Aorta (tissue), 5 donors: Measurements from ENCODE around the gene BLM. TPM values are rescaled to one million over a fixed set of nuclear protein-coding genes. Genes with fewer than 3 reads are reported as not detected.

Experiments
- ATAC-seq: fragments of 200-7000 bp; cut with Tn5 transposase; one replicate; pipeline ENCODE4 v1.9.1; 2022; ENCODE audit warnings: moderate library complexity; ENCODE audit not compliant: low FRiP score
- DNase-seq, 2 donors: peaks; one replicate each; pipeline ENCODE4 v3.0.0-alpha.2; 2020
- H3K27ac ChIP-seq, 2 donors: one replicate each; pipeline ENCODE4 v1.5.1; 2013; ENCODE audit warnings: low read length in 2 of 2, mild to moderate bottlenecking in 2 of 2, moderate library complexity in 2 of 2, control low read depth in 1 of 2, inconsistent platforms in 1 of 2, low read depth in 1 of 2
- H3K27me3 ChIP-seq, 2 donors: one replicate each; pipeline ENCODE4 v1.6.1; 2013; ENCODE audit warnings: control low read depth in 1 of 2, low read length in 1 of 2, mild to moderate bottlenecking in 1 of 2, moderate library complexity in 1 of 2; ENCODE audit not compliant: insufficient read depth in 2 of 2, control insufficient read depth in 1 of 2
- H3K36me3 ChIP-seq, 2 donors: one replicate each; pipeline ENCODE4 v1.6.1; 2013; ENCODE audit warnings: control low read depth in 1 of 2, low read length in 1 of 2, mild to moderate bottlenecking in 1 of 2; ENCODE audit not compliant: insufficient read depth in 2 of 2, control insufficient read depth in 1 of 2
- H3K4me1 ChIP-seq, 2 donors: one replicate each; pipeline ENCODE4 v1.6.1; 2013; ENCODE audit warnings: low read length in 2 of 2, control low read depth in 1 of 2, mild to moderate bottlenecking in 1 of 2, moderate library complexity in 1 of 2; ENCODE audit not compliant: insufficient read depth in 2 of 2, control insufficient read depth in 1 of 2
- H3K4me3 ChIP-seq, 2 donors: one replicate each; pipeline ENCODE4 v1.5.1; 2013; ENCODE audit warnings: low read length in 2 of 2, control low read depth in 1 of 2, mild to moderate bottlenecking in 1 of 2
- H3K9me3 ChIP-seq: one replicate; pipeline ENCODE4 v1.6.1; 2013; ENCODE audit warnings: mild to moderate bottlenecking, low read length; ENCODE audit not compliant: control insufficient read depth
- WGBS, 2 donors: extraction: QIAGEN DNeasy Blood & Tissue Kit; methylation state at CpG; one replicate each; pipeline ENCODE4 v1.1.7; 2013; 5-methylcytosine and 5-hydroxymethylcytosine counted together
- intact Hi-C, 2 donors: fragments of 100-400 bp; cut with DNase I; formaldehyde crosslinking; loops; one replicate each; pipeline versions ENCODE4 v1.14.2 to v1.15.0; 2022
- polyA plus RNA-seq, 2 donors: library from polyadenylated mRNA; stranded (reverse); fragments of 200-250 nt; gene quantifications; one replicate each; pipeline ENCODE4 v1.2.3, GENCODE V29; 2013
- total RNA-seq, 2 donors: library from RNA; stranded (reverse); fragmentation: NEBNext Ultra II Directional; extraction: Animal tissue kit (Norgen Biotek cat#: 25700); gene quantifications; one replicate each; pipeline ENCODE4 v1.2.1, GENCODE V29; 2021
- donor health status: healthy with polysubstance abuse.
- donor health status: Bipolar disorder and iron deficiency.
- donor health status: DM: no; HTN: no; CAD: no.
- donor health status: DM: no; HTN: no; CAD: no.
- donor health status: DM: yes; HTN: yes; CAD: no.

BLM gene
- total and polyA plus RNA-seq, 4 donors = 0.94 to 3.2 (median 1.5) TPM; not detected in 1

GRCh38 chr15:90801803-90802202, 84.7 kb downstream of the BLM start:
- no peaks in the 10 kb centered on the region for H3K36me3 ChIP-seq
- ATAC-seq (no peak), DNase-seq (no peak)
- no peak overlapping the region for H3K27ac ChIP-seq
- H3K27me3 ChIP-seq = no peaks in the 10 kb centered on the region
- H3K4me3 ChIP-seq = no peak overlapping the region
- intact Hi-C loops = loop anchor here in 1 of 2 donors (5.0 kb wide), 1 partner anchor 40 kb away; no protein-coding TSS in a partner anchor
- H3K4me1 ChIP-seq = no peaks in the 10 kb centered on the region
- 95 to 96% methylated on average over 8 of the region's 8 CpGs for WGBS, 2 donors
- peaks cover 1% of the 10 kb centered on the region for H3K9me3 ChIP-seq

- Histone ChIP-seq H3K36me3 (no peaks in the 10 kb centered on the region), H3K27me3 (no peaks in the 10 kb centered on the region), H3K9me3 (no peaks in the 10 kb centered on the region), H3K27ac (no peak overlapping the region), H3K4me3 (no peak overlapping the region), H3K4me1 (no peaks in the 10 kb centered on the region)
- no peak for ATAC-seq
- no peak for DNase-seq
- 93 to 94% methylated on average over 8 of the region's 8 CpGs for WGBS, 2 donors
- intact Hi-C loops = no loop called here
Observed at GRCh38 chr15:90807074-90807785, 90.1 kb downstream of the BLM start.

- Histone ChIP-seq H3K36me3 (no peaks in the 10 kb centered on the region), H3K27me3 (no peaks in the 10 kb centered on the region), H3K4me3 (no peak overlapping the region), H3K27ac (no peak overlapping the region), H3K4me1 (no peaks in the 10 kb centered on the region), H3K9me3 (no peaks in the 10 kb centered on the region)
- DNase-seq = no peak
- no peak for ATAC-seq
- WGBS, 2 donors = 90 to 97% methylated on average over 2 of the region's 2 CpGs
- intact Hi-C loops = no loop called here
Observed at GRCh38 chr15:90807786-90808086, 90.6 kb downstream of the BLM start.

GRCh38 chr15:90808517-90809235, 91.5 kb downstream of the BLM start:
- DNase-seq (no peak), ATAC-seq (no peak)
- Histone ChIP-seq H3K4me1 (no peaks in the 10 kb centered on the region), H3K27ac (no peak overlapping the region), H3K4me3 (no peak overlapping the region), H3K36me3 (no peaks in the 10 kb centered on the region), H3K9me3 (no peaks in the 10 kb centered on the region), H3K27me3 (no peaks in the 10 kb centered on the region)
- intact Hi-C loops = no loop called here
- 78 to 85% methylated on average over 8 of the region's 8 CpGs for WGBS, 2 donors

GRCh38 chr15:90809536-90809935, 92.4 kb downstream of the BLM start:
- Histone ChIP-seq H3K9me3 (no peaks in the 10 kb centered on the region), H3K4me3 (no peak overlapping the region), H3K27me3 (no peaks in the 10 kb centered on the region), H3K4me1 (no peaks in the 10 kb centered on the region), H3K27ac (no peak overlapping the region), H3K36me3 (no peaks in the 10 kb centered on the region)
- WGBS, 2 donors = 90 to 96% methylated on average over 4 of the region's 4 CpGs
- DNase-seq (no peak), ATAC-seq (no peak)
- intact Hi-C loops = no loop called here

GRCh38 chr15:90810354-90810753, 93.2 kb downstream of the BLM start:
- Histone ChIP-seq H3K4me3 (no peak overlapping the region), H3K9me3 (no peaks in the 10 kb centered on the region), H3K27ac (no peak overlapping the region), H3K4me1 (no peaks in the 10 kb centered on the region), H3K36me3 (no peaks in the 10 kb centered on the region), H3K27me3 (no peaks in the 10 kb centered on the region)
- WGBS, 2 donors = 88 to 98% methylated on average over 4 of the region's 4 CpGs
- ATAC-seq = no peak
- intact Hi-C loops = no loop called here
- no peak for DNase-seq

GRCh38 chr15:90812171-90812957, 95.2 kb downstream of the BLM start:
- intact Hi-C loops = no loop called here
- Histone ChIP-seq H3K36me3 (no peaks in the 10 kb centered on the region), H3K27ac (no peak overlapping the region), H3K4me3 (no peak overlapping the region), H3K27me3 (no peaks in the 10 kb centered on the region), H3K9me3 (no peaks in the 10 kb centered on the region), H3K4me1 (no peaks in the 10 kb centered on the region)
- ATAC-seq (no peak), DNase-seq (no peak)
- WGBS, 2 donors = 79 to 80% methylated on average over 10 of the region's 10 CpGs

GRCh38 chr15:90812958-90813265, 95.8 kb downstream of the BLM start:
- DNase-seq (no peak), ATAC-seq (no peak)
- no peaks in the 10 kb centered on the region for H3K4me1 ChIP-seq
- H3K27ac ChIP-seq = no peak overlapping the region
- 92% methylated on average over 6 of the region's 6 CpGs for WGBS, 2 donors
- intact Hi-C loops = no loop called here
- H3K4me3 ChIP-seq = no peak overlapping the region
- H3K36me3 ChIP-seq = no peaks in the 10 kb centered on the region
- no peaks in the 10 kb centered on the region for H3K9me3 ChIP-seq
- no peaks in the 10 kb centered on the region for H3K27me3 ChIP-seq

GRCh38 chr15:90813796-90814190, 96.6 kb downstream of the BLM start:
- DNase-seq (no peak), ATAC-seq (no peak)
- no peak overlapping the region for H3K27ac ChIP-seq
- no peaks in the 10 kb centered on the region for H3K9me3 ChIP-seq
- H3K4me3 ChIP-seq = no peak overlapping the region
- WGBS, 2 donors = 18 to 19% methylated on average over 2 of the region's 2 CpGs
- intact Hi-C loops = no loop called here
- no peaks in the 10 kb centered on the region for H3K4me1 ChIP-seq
- H3K27me3 ChIP-seq = no peaks in the 10 kb centered on the region
- H3K36me3 ChIP-seq = no peaks in the 10 kb centered on the region
